Stomach (tissue), 9 donors: ENCODE results near the gene SEZ6L. TPM values are rescaled to one million over a fixed set of nuclear protein-coding genes. Genes with fewer than 3 reads are reported as not detected.

ENCODE experiments used
- DNase-seq, 2 donors: peaks; one replicate each; pipeline versions ENCODE4 v3.0.0 to v3.0.0-alpha.2; 2013 to 2019
- H3K27ac ChIP-seq, 5 donors: fragments of 200-600 bp in 4 of 5; sonication (generic) in 4 of 5; one replicate each; pipeline ENCODE4 v1.5.1; 2013 to 2019; ENCODE audit warnings: mild to moderate bottlenecking in 1 of 5, moderate library complexity in 1 of 5
- H3K27me3 ChIP-seq, 3 donors: fragments of 200-600 bp; sonication (generic); one replicate each; pipeline ENCODE4 v1.5.1; 2017 to 2019; ENCODE audit warnings: mixed run types in 1 of 3
- H3K36me3 ChIP-seq, 4 donors: fragments of 200-600 bp; sonication (generic); 1 replicate in 3 of 4; 2 replicates in 1 of 4; pipeline ENCODE4 v1.5.1; 2016 to 2019
- H3K4me1 ChIP-seq, 4 donors: fragments of 200-600 bp; sonication (generic); one replicate each; pipeline ENCODE4 v1.5.1; 2016 to 2019
- H3K4me3 ChIP-seq, 4 donors: fragments of 200-600 bp; sonication (generic) in 3 of 4; one replicate each; pipeline ENCODE4 v1.5.1; 2016 to 2019; ENCODE audit warnings: mild to moderate bottlenecking in 1 of 4
- H3K9me3 ChIP-seq, 4 donors: fragments of 200-600 bp; sonication (generic); one replicate each; pipeline ENCODE4 v1.5.1; 2016 to 2019
- CTCF ChIP-seq, 7 experiments: fragments of 450-650 bp in 4 of 7; fragments of 200-600 bp in 3 of 7; sonication (generic) in 3 of 7; IDR thresholded peaks; one replicate each; pipeline ENCODE4 v1.5.1; 2016 to 2019; ENCODE audit warnings: antibody characterized with exemption in 7 of 7, control low read depth in 2 of 7, mild to moderate bottlenecking in 1 of 7
- EP300 ChIP-seq: sonication (generic); formaldehyde crosslinking; IDR thresholded peaks from one replicate; pipeline ENCODE4 v1.6.1; 2017; ENCODE audit warnings: antibody characterized with exemption
- POLR2A ChIP-seq, 4 donors: fragments of 450-650 bp; IDR thresholded peaks; one replicate each; pipeline ENCODE4 v1.6.1; 2016; ENCODE audit warnings: antibody characterized with exemption in 4 of 4, control low read depth in 2 of 4, mild to moderate bottlenecking in 1 of 4, moderate library complexity in 1 of 4
- POLR2AphosphoS5 ChIP-seq, 3 donors: sonication (generic); formaldehyde crosslinking; IDR thresholded peaks; one replicate each; pipeline ENCODE4 v1.6.1; 2016; ENCODE audit warnings: antibody characterized with exemption in 3 of 3
- WGBS, 5 donors: extraction: QIAGEN DNeasy Blood & Tissue Kit in 3 of 5; methylation state at CpG; one replicate each; pipeline versions ENCODE4 v1.1.5 to v1.1.7; 2013 to 2018; 5-methylcytosine and 5-hydroxymethylcytosine counted together
- intact Hi-C: fragments of 100-400 bp; cut with DNase I; formaldehyde crosslinking; loops from one replicate; pipeline ENCODE4 v1.15.1; 2023; ENCODE audit warnings: low total_unique reads
- polyA plus RNA-seq, 3 donors: library from polyadenylated mRNA; stranded (reverse); fragments of 200-250 nt; gene quantifications; one replicate each; pipeline ENCODE4 v1.2.3, GENCODE V29; 2013
- total RNA-seq, 5 donors: library from RNA; depleted of rRNA; stranded (reverse); fragments of >200 nt; gene quantifications; one replicate each; pipeline versions ENCODE4 v1.1.0 to v1.2.3, GENCODE V29; 2014 to 2016
- donor health status: healthy with polysubstance abuse.
- donor health status: Bipolar disorder and iron deficiency.
- donor health status: healthy.

Gene SEZ6L
- total and polyA plus RNA-seq, 8 donors: 0.03 to 1.1 (median 0.06) TPM; not detected in 5

- Histone ChIP-seq H3K27ac (no peak overlapping the region), H3K36me3 (no peaks in the 10 kb centered on the region), H3K9me3 (peaks cover 0 to 11% (median 2%) of the 10 kb centered on the region in 4 donors), H3K4me1 (no peaks in the 10 kb centered on the region), H3K27me3 (peaks cover 0 to 65% (median 3%) of the 10 kb centered on the region in 3 donors), H3K4me3 (no peak overlapping the region)
- intact Hi-C loops: no loop called here
- TF ChIP-seq CTCF (IDR thresholded peaks at IDR 0.05) (no peak), EP300 (no peak), POLR2AphosphoS5 (IDR thresholded peaks at IDR 0.05) (no peak), POLR2A (IDR thresholded peaks at IDR 0.05) (no peak)
- WGBS, 5 donors: 56 to 64% (median 56%) methylated on average over 7 of the region's 7 CpGs
- DNase-seq: no peak
Measured at GRCh38 chr22:26161746-26162145, 7.5 kb upstream of the SEZ6L start.

GRCh38 chr22:26162926-26163325 lies 6.3 kb upstream of the SEZ6L start:
- no peak for TF ChIP-seq POLR2AphosphoS5 (IDR thresholded peaks at IDR 0.05)
- TF ChIP-seq POLR2A (IDR thresholded peaks at IDR 0.05): no peak
- TF ChIP-seq EP300: no peak
- no peak for TF ChIP-seq CTCF (IDR thresholded peaks at IDR 0.05)
- peaks cover 0 to 72% (median 14%) of the 10 kb centered on the region in 3 donors for H3K27me3 ChIP-seq
- H3K4me3 ChIP-seq: no peak overlapping the region
- no peak for DNase-seq
- no peaks in the 10 kb centered on the region for H3K4me1 ChIP-seq
- H3K36me3 ChIP-seq: no peaks in the 10 kb centered on the region
- no peak overlapping the region for H3K27ac ChIP-seq
- 65 to 77% (median 69%) methylated on average over 4 of the region's 4 CpGs for WGBS, 5 donors
- peaks cover 0 to 8% (median 2%) of the 10 kb centered on the region in 4 donors for H3K9me3 ChIP-seq
- intact Hi-C loops: no loop called here

- Histone ChIP-seq H3K4me1 (peaks cover 0 to 10% (median 6%) of the 10 kb centered on the region in 4 donors), H3K9me3 (no peaks in the 10 kb centered on the region), H3K4me3 (no peak overlapping the region), H3K27ac (no peak overlapping the region), H3K27me3 (peaks cover 0 to 73% (median 26%) of the 10 kb centered on the region in 3 donors), H3K36me3 (no peaks in the 10 kb centered on the region)
- intact Hi-C loops: no loop called here
- WGBS, 5 donors: 62 to 70% (median 68%) methylated on average over 8 of the region's 8 CpGs
- TF ChIP-seq CTCF (IDR thresholded peaks at IDR 0.05): no peak
- no peak for TF ChIP-seq POLR2AphosphoS5 (IDR thresholded peaks at IDR 0.05)
- TF ChIP-seq EP300: no peak
- no peak for TF ChIP-seq POLR2A (IDR thresholded peaks at IDR 0.05)
- DNase-seq: no peak
Measured at GRCh38 chr22:26164174-26164573, 5.1 kb upstream of the SEZ6L start.

- Histone ChIP-seq H3K9me3 (no peaks in the 10 kb centered on the region), H3K4me3 (no peak overlapping the region), H3K27ac (no peak overlapping the region), H3K4me1 (peaks cover 9 to 27% (median 16%) of the 10 kb centered on the region in 4 donors), H3K27me3 (peaks cover 0 to 86% (median 51%) of the 10 kb centered on the region in 3 donors), H3K36me3 (no peaks in the 10 kb centered on the region)
- WGBS, 5 donors: 32 to 38% (median 38%) methylated on average over 9 of the region's 9 CpGs
- TF ChIP-seq POLR2AphosphoS5 (IDR thresholded peaks at IDR 0.05) (no peak), CTCF (IDR thresholded peaks at IDR 0.05) (no peak), EP300 (no peak), POLR2A (IDR thresholded peaks at IDR 0.05) (no peak)
- peak in 1 of 2 donors; percentile 12 for DNase-seq
- intact Hi-C loops: no loop called here
Measured at GRCh38 chr22:26168330-26168851, 871 bp upstream of the SEZ6L start.
